ENCODE data around the gene MACROD2. TPM values are rescaled to one million over a fixed set of nuclear protein-coding genes. Genes with fewer than 3 reads are reported as not detected.
"Not testable (repeated sequence)": the region's sequence is repeated elsewhere in the genome, so short reads cannot be mapped to it uniquely, and the experiment has no call there.

Gene MACROD2
- total RNA-seq, 2 experiments from 2014 or later, result not detected

- no peaks in the 10 kb centered on the region for H3K36me3 Mint-ChIP-seq (ENCODE audit: low read depth)
- no peaks in the 10 kb centered on the region for H3K27me3 Mint-ChIP-seq
- ChIA-PET POLR2A (no interaction called here), CTCF (no interaction called here)
- H3K4me1 Mint-ChIP-seq, result no peaks in the 10 kb centered on the region
- H3K27ac Mint-ChIP-seq, result no peak overlapping the region
- peaks cover 8% of the 10 kb centered on the region for H3K9me3 Mint-ChIP-seq
- no peak for DNase-seq
- no peak overlapping the region for H3K4me3 Mint-ChIP-seq
These were observed 17.4 kb downstream of the MACROD2 start for GRCh38 chr20:14012671-14013070.

GRCh38 chr20:14030991-14031390 lies 35.7 kb downstream of the MACROD2 start:
- Mint-ChIP-seq H3K27me3 (no peaks in the 10 kb centered on the region), H3K36me3 (ENCODE audit: low read depth) (no peaks in the 10 kb centered on the region), H3K4me1 (no peaks in the 10 kb centered on the region), H3K9me3 (peaks cover 2% of the 10 kb centered on the region), H3K4me3 (no peak overlapping the region), H3K27ac (no peak overlapping the region)
- no peak for DNase-seq
- ChIA-PET POLR2A (no interaction called here), CTCF (interaction anchor here (1.1 kb wide), 1 partner anchor 16 kb away, joined by 3 read pairs; no protein-coding TSS in a partner anchor)

GRCh38 chr20:14033310-14033709 lies 38.0 kb downstream of the MACROD2 start:
- ChIA-PET POLR2A (no interaction called here), CTCF (no interaction called here)
- no peak overlapping the region for H3K4me3 Mint-ChIP-seq
- no peaks in the 10 kb centered on the region for H3K27me3 Mint-ChIP-seq
- no peak overlapping the region for H3K27ac Mint-ChIP-seq
- H3K9me3 Mint-ChIP-seq, result no peaks in the 10 kb centered on the region
- H3K36me3 Mint-ChIP-seq (ENCODE audit: low read depth), result no peaks in the 10 kb centered on the region
- H3K4me1 Mint-ChIP-seq, result no peaks in the 10 kb centered on the region
- no peak for DNase-seq

GRCh38 chr20:14036567-14036966 lies 41.3 kb downstream of the MACROD2 start:
- POLR2A ChIA-PET, result no interaction called here
- no peaks in the 10 kb centered on the region for H3K9me3 Mint-ChIP-seq
- DNase-seq, result no peak
- H3K36me3 Mint-ChIP-seq (ENCODE audit: low read depth), result no peaks in the 10 kb centered on the region
- H3K4me3 Mint-ChIP-seq, result no peak overlapping the region
- no peaks in the 10 kb centered on the region for H3K4me1 Mint-ChIP-seq
- CTCF ChIA-PET, result no interaction called here
- H3K27ac Mint-ChIP-seq, result no peak overlapping the region
- no peaks in the 10 kb centered on the region for H3K27me3 Mint-ChIP-seq

- H3K4me3 Mint-ChIP-seq; H3K4me1 Mint-ChIP-seq; DNase-seq; H3K27me3 Mint-ChIP-seq; H3K9me3 Mint-ChIP-seq; CTCF ChIA-PET; POLR2A ChIA-PET; H3K36me3 Mint-ChIP-seq (ENCODE audit: low read depth); H3K27ac Mint-ChIP-seq: not testable (repeated sequence)
These were observed 49.5 kb downstream of the MACROD2 start for GRCh38 chr20:14044712-14045276.

GRCh38 chr20:14046534-14046933 lies 51.2 kb downstream of the MACROD2 start:
- ChIA-PET POLR2A (no interaction called here), CTCF (interaction anchor here (1.2 kb wide), 1 partner anchor 15 kb away, joined by 3 read pairs; no protein-coding TSS in a partner anchor)
- no peaks in the 10 kb centered on the region for H3K27me3 Mint-ChIP-seq
- no peak overlapping the region for H3K4me3 Mint-ChIP-seq
- no peak for DNase-seq
- no peaks in the 10 kb centered on the region for H3K36me3 Mint-ChIP-seq (ENCODE audit: low read depth)
- H3K27ac Mint-ChIP-seq, result no peak overlapping the region
- H3K9me3 Mint-ChIP-seq, result no peaks in the 10 kb centered on the region
- H3K4me1 Mint-ChIP-seq, result no peaks in the 10 kb centered on the region

- Mint-ChIP-seq H3K4me1 (no peaks in the 10 kb centered on the region), H3K27me3 (peaks cover 1% of the 10 kb centered on the region), H3K9me3 (no peaks in the 10 kb centered on the region), H3K36me3 (ENCODE audit: low read depth) (no peaks in the 10 kb centered on the region), H3K4me3 (no peak overlapping the region), H3K27ac (no peak overlapping the region)
- POLR2A ChIA-PET, result no interaction called here
- CTCF ChIA-PET, result no interaction called here
- no peak for DNase-seq
These were observed 53.8 kb downstream of the MACROD2 start for GRCh38 chr20:14049111-14049510.

GRCh38 chr20:14051454-14051853 lies 56.1 kb downstream of the MACROD2 start:
- Mint-ChIP-seq H3K36me3 (ENCODE audit: low read depth) (no peaks in the 10 kb centered on the region), H3K9me3 (no peaks in the 10 kb centered on the region), H3K4me3 (no peak overlapping the region), H3K27me3 (peaks cover 3% of the 10 kb centered on the region), H3K4me1 (no peaks in the 10 kb centered on the region), H3K27ac (no peak overlapping the region)
- ChIA-PET CTCF (no interaction called here), POLR2A (no interaction called here)
- DNase-seq, result no peak

GRCh38 chr20:14055127-14055742 lies 59.9 kb downstream of the MACROD2 start:
- Mint-ChIP-seq H3K27me3 (peaks cover 3% of the 10 kb centered on the region), H3K4me3 (no peak overlapping the region), H3K4me1 (no peaks in the 10 kb centered on the region), H3K36me3 (ENCODE audit: low read depth) (no peaks in the 10 kb centered on the region), H3K9me3 (no peaks in the 10 kb centered on the region), H3K27ac (no peak overlapping the region)
- ChIA-PET CTCF (interaction anchor here (1.2 to 2.2 kb wide), 3 partner anchors 13 to 236 kb away, joined by 4 to 14 read pairs (median 6); no protein-coding TSS in a partner anchor), POLR2A (no interaction called here)
- no peak for DNase-seq

GRCh38 chr20:14062171-14062570 lies 66.9 kb downstream of the MACROD2 start:
- ChIA-PET CTCF (no interaction called here), POLR2A (no interaction called here)
- no peaks in the 10 kb centered on the region for H3K27me3 Mint-ChIP-seq
- H3K9me3 Mint-ChIP-seq, result no peaks in the 10 kb centered on the region
- no peaks in the 10 kb centered on the region for H3K4me1 Mint-ChIP-seq
- no peaks in the 10 kb centered on the region for H3K36me3 Mint-ChIP-seq (ENCODE audit: low read depth)
- DNase-seq, result no peak
- no peak overlapping the region for H3K27ac Mint-ChIP-seq
- no peak overlapping the region for H3K4me3 Mint-ChIP-seq

- no peak for DNase-seq
- POLR2A ChIA-PET, result no interaction called here
- CTCF ChIA-PET, result no interaction called here
- Mint-ChIP-seq H3K9me3 (no peaks in the 10 kb centered on the region), H3K27me3 (no peaks in the 10 kb centered on the region), H3K4me1 (no peaks in the 10 kb centered on the region), H3K36me3 (ENCODE audit: low read depth) (no peaks in the 10 kb centered on the region), H3K27ac (no peak overlapping the region), H3K4me3 (no peak overlapping the region)
These were observed 67.5 kb downstream of the MACROD2 start for GRCh38 chr20:14062786-14063185.

- no peak for DNase-seq
- POLR2A ChIA-PET, result no interaction called here
- Mint-ChIP-seq H3K36me3 (ENCODE audit: low read depth) (no peaks in the 10 kb centered on the region), H3K4me1 (no peaks in the 10 kb centered on the region), H3K27me3 (no peaks in the 10 kb centered on the region), H3K4me3 (no peak overlapping the region), H3K9me3 (peaks cover 3% of the 10 kb centered on the region), H3K27ac (no peak overlapping the region)
- CTCF ChIA-PET, result no interaction called here
These were observed 69.0 kb downstream of the MACROD2 start for GRCh38 chr20:14064333-14064732.

GRCh38 chr20:14064921-14065320 lies 69.6 kb downstream of the MACROD2 start:
- Mint-ChIP-seq H3K9me3 (peaks cover 3% of the 10 kb centered on the region), H3K4me1 (no peaks in the 10 kb centered on the region), H3K4me3 (no peak overlapping the region), H3K27ac (no peak overlapping the region), H3K27me3 (no peaks in the 10 kb centered on the region), H3K36me3 (ENCODE audit: low read depth) (no peaks in the 10 kb centered on the region)
- CTCF ChIA-PET, result no interaction called here
- no peak for DNase-seq
- POLR2A ChIA-PET, result no interaction called here

GRCh38 chr20:14065774-14066173 lies 70.5 kb downstream of the MACROD2 start:
- no peak overlapping the region for H3K4me3 Mint-ChIP-seq
- CTCF ChIA-PET, result no interaction called here
- H3K27me3 Mint-ChIP-seq, result no peaks in the 10 kb centered on the region
- no peak for DNase-seq
- H3K9me3 Mint-ChIP-seq, result peaks cover 3% of the 10 kb centered on the region
- H3K36me3 Mint-ChIP-seq (ENCODE audit: low read depth), result no peaks in the 10 kb centered on the region
- H3K4me1 Mint-ChIP-seq, result no peaks in the 10 kb centered on the region
- POLR2A ChIA-PET, result no interaction called here
- no peak overlapping the region for H3K27ac Mint-ChIP-seq

Data from activated CD4-positive, alpha-beta memory T cell treated with anti-CD3 and anti-CD28 coated beads, Interleukin-2, amount 10 ng/mL, durations not matched to agents 7 days and 5 days (primary cell).